Body of pancreas (tissue), 4 donors: Measurements from ENCODE around the gene ROR1.

Source experiments
- CTCF ChIP-seq, 7 experiments: fragments of 450-650 bp in 4 of 7; fragments of 200-600 bp in 3 of 7; sonication (generic) in 3 of 7; IDR thresholded peaks; one replicate each; pipeline ENCODE4 v1.5.1; 2016 to 2019; ENCODE audit warnings: antibody characterized with exemption in 7 of 7
- POLR2A ChIP-seq, 3 donors: fragments of 450-650 bp; IDR thresholded peaks; one replicate each; pipeline ENCODE4 v1.6.1; 2016; ENCODE audit warnings: antibody characterized with exemption in 3 of 3, mild to moderate bottlenecking in 2 of 3

DNA sequence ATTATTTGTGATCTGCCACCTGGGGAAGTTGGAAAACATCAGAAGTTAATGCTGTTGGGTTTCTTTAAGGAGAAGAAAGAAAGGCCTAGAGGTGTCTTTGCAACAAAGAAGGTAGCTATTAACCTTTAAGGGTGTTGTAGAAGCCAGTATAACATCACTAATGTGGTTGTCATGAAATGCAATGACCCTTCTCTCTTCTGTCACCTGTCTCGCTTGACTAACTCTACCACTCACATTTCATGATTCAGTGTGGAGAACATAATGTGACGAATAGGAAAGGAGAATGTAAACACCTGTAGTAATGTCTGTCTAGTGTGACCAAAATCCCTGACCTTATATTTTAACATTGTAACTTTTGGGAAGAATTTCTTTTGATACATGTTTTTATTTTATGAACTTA, 217.9 kb downstream of the ROR1 start:
- TF ChIP-seq CTCF (IDR thresholded peaks at IDR 0.05) (no peak), POLR2A (IDR thresholded peaks at IDR 0.05) (no peak)
